LNCaP clone FGC (cell line): ENCODE results near the gene SLC25A36.

Source experiments
- DNase-seq: peaks from one replicate; pipeline ENCODE4 v3.0.0-alpha.2; 2011; ENCODE audit warnings: low read depth
- H3K4me3 ChIP-seq: 2 replicates; pipeline ENCODE4 v1.5.1; 2011; ENCODE audit warnings: mild to moderate bottlenecking, low read depth, low read length, control low read depth
- CTCF ChIP-seq: IDR thresholded peaks from 2 replicates; pipeline ENCODE4 v1.5.1; 2012; ENCODE audit warnings: mild to moderate bottlenecking; ENCODE audit not compliant: control insufficient read depth, insufficient read depth; ENCODE audit errors: extremely low read depth

SLC25A36 gene

GRCh38 chr3:141020143-141020830 lies 78.7 kb downstream of the SLC25A36 start:
- H3K4me3 ChIP-seq = no peak overlapping the region
- no peak for TF ChIP-seq CTCF
- DNase-seq = no peak

- no peak overlapping the region for H3K4me3 ChIP-seq
- no peak for TF ChIP-seq CTCF
- DNase-seq = no peak
These were observed 79.6 kb downstream of the SLC25A36 start for GRCh38 chr3:141021261-141021660.
